GM19043 (cell line): ENCODE data around the gene ABHD14A.
"Not testable (repeated sequence)": the region's sequence is repeated elsewhere in the genome, so short reads cannot be mapped to it uniquely, and the experiment has no call there.

Source experiments
- ATAC-seq: cut with Tn5 transposase; IDR thresholded peaks from one replicate; pipeline ENCODE4 v1.9.1; 2021; ENCODE audit warnings: low read depth; ENCODE audit not compliant: unreplicated experiment

The ABHD14A gene

GRCh38 chr3:51990501-51990971 is 15.7 kb downstream of the ABHD14A start:
- not testable (repeated sequence) for ATAC-seq

DNA sequence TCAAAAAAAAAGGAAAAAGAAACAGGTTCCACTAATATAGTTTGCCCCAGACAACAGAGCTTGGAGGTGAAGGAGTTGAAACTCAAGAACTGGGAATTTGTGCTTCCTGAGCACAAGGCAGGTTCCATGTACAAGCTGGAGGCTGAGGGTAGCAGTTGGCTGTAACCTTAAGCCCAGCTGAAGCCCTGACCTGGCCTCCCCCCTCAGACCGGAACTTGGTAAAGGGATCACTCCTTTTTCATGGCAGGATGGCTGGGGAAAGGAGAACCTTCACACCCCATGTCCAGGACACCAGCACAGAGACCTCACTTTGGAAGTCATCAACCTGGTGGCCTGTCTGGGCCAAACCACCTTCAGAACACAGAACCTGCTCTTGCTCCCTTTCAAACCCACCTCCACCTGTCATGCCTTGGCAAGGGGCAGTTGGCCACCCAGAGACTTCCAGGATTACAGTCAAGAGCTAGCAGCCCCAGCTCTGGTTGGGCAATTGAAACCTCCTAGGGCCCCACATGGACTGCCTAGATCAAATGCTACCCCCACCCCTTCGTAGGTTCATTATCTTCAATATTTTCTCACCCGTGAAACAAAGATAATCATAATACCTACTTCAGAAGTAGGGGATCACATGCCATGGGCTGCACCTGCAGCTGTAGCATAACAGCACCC is 17.3 kb downstream of the ABHD14A start:
- no peak for ATAC-seq

GRCh38 chr3:51993657-51994056 is 18.8 kb downstream of the ABHD14A start:
- not testable (repeated sequence) for ATAC-seq

DNA sequence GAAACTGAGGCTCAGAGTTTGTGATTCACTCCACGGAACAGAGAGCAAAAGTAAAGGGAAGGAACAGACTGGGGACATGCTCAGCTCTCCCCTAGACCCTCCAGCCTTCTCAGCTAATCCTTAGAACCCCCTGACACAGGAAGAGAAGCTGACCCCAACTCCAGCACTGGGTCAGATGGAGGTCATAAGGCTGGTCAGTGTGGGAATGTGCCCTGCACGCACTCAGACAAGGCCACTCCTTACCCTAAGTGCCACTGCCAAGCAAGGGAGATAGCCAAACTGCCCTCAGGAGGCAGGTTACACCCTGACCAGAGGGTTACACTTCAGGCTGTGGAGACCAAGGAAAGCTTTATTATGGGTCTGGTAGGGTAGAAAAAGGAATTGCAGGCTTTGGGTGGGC is 19.7 kb downstream of the ABHD14A start:
- ATAC-seq: no peak

- ATAC-seq: peak; percentile 86
These were observed 20.7 kb downstream of the ABHD14A start, which contains the start of gene RPL29 for GRCh38 chr3:51995346-51996163. Gene RPL29, minus strand, starts transcription at chr3:51995895. Its CDS starts 434 bp downstream, at chr3:51995461.

DNA sequence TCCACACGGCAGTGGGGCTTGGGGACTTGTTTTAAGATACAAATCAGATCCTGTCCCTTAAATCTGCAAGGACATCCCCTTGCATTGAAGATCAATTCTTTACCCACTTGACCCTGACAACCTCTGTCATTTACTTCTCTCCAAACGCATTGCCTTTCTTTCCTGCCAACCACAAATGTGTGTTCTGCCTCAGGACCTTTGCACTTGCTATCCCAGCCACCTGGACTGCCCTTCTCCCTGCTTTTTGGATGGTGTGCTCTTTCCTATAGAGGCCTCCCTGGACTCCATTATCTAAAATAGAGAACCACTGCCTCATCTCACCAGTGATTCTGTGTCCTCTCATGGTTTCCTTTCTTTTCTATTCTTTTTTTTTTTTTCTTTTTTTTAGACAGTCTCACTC is 22.3 kb downstream of the ABHD14A start:
- ATAC-seq: no peak

DNA sequence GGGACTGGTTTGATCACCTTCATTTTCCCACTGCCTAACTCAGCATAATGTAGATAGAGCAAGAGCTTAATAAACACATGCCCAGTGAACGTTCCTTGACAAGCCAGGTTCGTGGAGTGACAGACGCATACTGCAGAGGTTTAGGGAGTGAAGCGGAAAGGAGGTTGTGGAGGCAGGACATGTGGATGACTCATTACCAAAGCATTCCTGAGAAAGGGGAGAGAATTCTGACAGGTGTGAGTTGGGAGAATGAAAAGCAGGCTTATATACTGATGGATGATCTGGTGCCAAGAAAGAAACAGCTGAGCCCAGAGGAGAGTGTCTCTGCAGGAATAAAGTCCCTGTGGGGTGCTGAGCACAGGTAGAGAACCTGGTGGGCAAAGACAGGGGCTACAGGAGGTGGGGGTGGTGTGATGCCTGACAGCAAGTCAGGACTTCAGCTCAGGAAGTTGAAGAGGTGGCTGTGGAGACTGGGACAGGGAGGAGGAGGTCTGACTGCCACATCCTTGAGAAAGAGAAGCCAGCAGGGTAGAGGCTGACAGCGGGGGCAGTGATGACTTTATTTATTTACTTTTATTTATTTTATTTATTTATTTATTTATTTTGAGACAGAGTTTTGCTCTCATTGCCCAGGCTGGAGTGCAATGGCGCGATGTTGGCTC is 23.2 kb downstream of the ABHD14A start:
- no peak for ATAC-seq

GRCh38 chr3:51998774-51999173 is 23.9 kb downstream of the ABHD14A start:
- ATAC-seq: no peak

DNA sequence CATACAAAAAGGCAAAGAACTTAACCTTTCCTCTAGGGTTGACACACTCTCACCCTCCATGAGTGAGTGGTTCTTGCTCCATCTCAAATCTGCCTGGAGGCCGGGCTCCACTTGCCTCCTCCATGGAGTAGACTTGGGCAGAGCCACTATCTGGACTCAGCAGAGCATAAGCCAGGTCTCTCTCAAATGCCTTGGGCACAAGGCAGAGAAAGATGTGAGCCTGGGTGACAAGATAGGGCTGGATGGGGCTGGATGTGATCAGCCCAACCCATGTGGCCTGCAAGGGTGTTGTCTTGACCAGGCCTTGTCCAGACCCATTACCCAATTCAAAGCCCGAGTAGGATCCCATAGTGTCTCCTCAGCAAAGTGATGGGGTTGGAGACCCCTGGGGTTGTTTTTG is 25.0 kb downstream of the ABHD14A start:
- ATAC-seq: no peak

GRCh38 chr3:52001443-52001974 is 26.6 kb downstream of the ABHD14A start:
- ATAC-seq: peak; percentile 72

DNA sequence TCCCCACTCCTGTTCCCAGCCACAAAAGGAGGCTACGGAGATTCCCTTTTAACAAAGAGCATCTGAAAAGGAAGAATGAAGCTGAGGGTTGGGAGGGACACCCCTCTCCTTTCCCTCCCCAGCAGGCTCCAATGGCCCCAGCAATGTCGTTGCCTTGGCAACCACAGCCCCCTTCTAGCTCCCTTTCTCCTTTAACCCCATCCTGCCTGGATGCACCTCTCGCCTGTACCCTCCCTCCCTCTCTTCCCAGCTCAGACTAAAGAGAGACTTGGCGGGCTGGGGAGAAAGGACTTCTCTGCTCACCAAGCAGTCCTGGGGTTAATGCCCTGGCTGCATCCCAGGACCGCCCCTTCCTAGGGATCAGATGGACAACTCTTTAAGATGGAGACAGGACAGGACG is 27.9 kb downstream of the ABHD14A start:
- no peak for ATAC-seq

DNA sequence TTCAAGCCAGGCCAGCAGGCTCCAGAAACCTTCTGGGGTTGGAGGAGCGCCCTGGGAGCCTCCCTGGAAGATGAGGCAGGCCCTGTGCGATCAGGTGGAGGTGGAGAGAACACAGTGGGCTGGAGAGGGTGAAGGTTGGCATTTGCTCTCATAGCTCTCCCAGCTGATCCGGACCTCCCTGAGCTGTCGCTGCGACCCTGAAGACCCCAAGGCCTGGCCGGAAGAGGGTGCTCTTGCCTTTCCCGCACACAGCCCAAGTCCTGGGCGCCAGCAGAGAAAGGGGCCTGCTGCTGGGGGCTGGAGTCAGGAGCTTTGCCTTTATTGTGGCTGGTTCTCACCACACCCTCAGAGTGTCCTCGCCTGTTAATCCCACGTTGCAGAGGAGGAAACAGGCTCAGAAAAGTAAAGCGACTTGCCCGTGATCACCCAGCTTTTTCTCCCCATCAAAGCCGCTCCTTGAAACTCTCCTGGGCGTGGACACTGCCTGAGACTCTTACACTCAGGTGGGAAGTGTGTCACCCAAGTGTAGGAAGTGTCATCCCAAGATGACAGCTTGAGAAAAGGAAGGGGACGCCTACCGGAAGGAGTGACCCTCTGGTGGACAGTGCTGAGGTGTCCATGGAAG is 29.4 kb downstream of the ABHD14A start:
- ATAC-seq: no peak

DNA sequence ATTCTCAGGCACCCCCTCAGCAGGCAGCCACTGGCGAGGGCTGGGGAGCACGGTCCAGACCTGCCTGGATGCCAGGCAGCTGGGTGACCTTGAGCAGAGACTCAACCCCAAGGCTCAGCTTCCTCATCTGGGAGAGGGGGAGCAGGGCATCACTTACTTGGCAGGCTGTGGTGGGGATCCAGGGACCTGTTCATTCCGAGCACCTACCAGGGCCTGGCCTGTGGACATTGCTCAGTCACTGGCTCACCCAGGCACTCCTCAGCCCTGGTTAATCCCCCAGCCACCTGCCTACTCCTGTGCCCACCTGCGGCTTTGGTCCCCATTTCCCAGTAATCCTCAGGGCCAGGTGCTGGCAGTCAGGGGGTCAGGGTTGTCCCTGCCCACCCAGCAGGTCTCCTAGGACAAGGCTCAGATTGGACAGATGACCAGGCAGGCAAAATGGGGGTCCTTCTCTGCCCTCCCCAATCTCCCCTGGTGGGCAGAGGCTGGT is 30.1 kb downstream of the ABHD14A start:
- no peak for ATAC-seq

GRCh38 chr3:52005571-52005986 is 30.7 kb downstream of the ABHD14A start:
- no peak for ATAC-seq

DNA sequence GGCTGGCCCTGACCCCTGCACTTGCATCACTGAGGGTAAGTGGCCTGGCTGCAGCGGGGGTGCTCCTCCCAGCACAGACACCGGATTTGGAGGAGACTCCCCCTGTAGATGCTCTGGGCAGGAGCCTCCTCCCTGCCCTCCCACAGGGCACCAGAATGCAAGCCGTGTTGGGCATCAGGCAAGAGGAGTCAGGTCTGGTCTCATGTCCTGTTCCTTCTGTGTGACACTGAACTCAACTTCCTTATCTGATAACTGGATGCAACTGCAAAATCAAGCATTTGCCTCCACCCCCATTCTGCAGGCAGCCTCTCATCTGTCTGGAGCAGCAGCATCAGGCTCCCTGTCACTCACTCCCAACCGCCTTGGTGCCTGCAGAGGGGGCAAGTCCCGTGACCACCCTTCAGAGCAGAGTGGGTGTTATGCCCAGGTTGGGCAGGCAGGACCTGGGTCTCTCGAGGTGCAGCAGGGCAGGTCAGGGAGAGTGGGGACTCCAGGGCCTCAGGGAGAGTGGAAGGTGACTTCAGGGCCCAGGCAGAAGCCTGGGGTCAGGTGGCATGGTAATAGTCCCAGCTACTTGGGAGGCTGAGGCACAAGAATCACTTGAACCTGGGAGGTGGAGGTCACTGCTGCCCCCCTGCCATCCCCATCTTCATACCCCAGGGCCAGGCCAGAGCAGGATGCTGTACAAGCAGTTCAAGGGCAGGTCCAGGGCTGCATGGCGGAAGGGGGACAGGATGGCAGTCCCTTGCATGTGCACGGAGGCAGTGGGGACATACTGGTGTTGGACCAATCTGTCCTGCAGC is 31.4 kb downstream of the ABHD14A start:
- ATAC-seq: no peak

DNA sequence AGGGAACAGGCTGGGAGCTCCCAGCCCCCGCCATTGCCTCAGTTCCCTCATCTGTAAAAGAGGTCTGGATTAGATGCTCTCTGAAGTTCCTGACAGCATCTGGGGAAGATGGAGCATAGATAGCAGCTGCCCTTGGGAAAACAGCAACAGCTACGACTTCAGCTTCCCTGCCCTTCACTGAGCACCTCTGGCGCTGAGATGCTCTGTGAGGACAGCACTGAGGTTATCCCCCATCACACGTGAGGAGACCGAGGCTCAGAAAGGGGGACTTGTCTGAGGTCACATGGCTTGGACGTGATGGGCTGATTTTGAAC is 31.9 kb downstream of the ABHD14A start:
- no peak for ATAC-seq

GRCh38 chr3:52007291-52007690 is 32.4 kb downstream of the ABHD14A start:
- no peak for ATAC-seq

DNA sequence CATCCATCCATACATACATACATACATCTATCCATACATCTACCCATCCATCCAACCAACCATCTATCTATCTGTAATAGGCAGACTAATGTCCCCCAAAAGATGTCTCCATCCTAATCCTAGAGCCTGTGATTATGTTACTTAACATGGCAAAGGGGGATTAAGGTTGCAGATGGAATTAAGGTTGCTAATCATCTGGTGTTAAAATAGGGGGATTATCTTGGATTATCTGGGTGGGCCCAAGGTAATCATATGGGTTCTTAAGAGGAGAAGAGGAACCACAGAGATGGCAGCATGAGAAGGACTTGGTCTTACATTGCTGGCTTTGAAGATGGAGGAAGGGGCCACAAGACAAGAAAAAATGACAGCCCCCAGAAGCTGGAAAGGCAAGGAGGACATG is 35.6 kb downstream of the ABHD14A start:
- ATAC-seq: no peak

GRCh38 chr3:52012699-52013098 is 37.8 kb downstream of the ABHD14A start:
- ATAC-seq: no peak
